Hepatocyte (in vitro differentiated cells): ENCODE results near the gene SNX12. TPM values are rescaled to one million over a fixed set of nuclear protein-coding genes. Genes with fewer than 3 reads are reported as not detected.

Experiments
- DNase-seq: peaks from one replicate; pipeline ENCODE4 v3.0.0-alpha.2; 2016; ENCODE audit warnings: low spot score
- H2AFZ ChIP-seq: fragments of 200-600 bp; sonication (generic); 2 replicates; pipeline ENCODE4 v1.6.0; 2016; ENCODE audit warnings: antibody characterized with exemption, mild to moderate bottlenecking
- H3K27ac ChIP-seq: fragments of 200-600 bp; sonication (generic); 2 replicates; pipeline ENCODE4 v1.5.1; 2016; ENCODE audit warnings: mild to moderate bottlenecking
- H3K27me3 ChIP-seq: fragments of 200-600 bp; sonication (generic); 2 replicates; pipeline ENCODE4 v1.6.1; 2016
- H3K36me3 ChIP-seq: fragments of 200-600 bp; sonication (generic); replicated peaks from 2 replicates; pipeline ENCODE4 v1.5.1; 2016; ENCODE audit warnings: low read depth; ENCODE audit not compliant: insufficient read depth
- H3K4me1 ChIP-seq: fragments of 200-600 bp; sonication (generic); 2 replicates; pipeline ENCODE4 v1.5.1; 2016; ENCODE audit warnings: mild to moderate bottlenecking, moderate library complexity; ENCODE audit not compliant: insufficient read depth
- H3K4me2 ChIP-seq: fragments of 200-600 bp; sonication (generic); 2 replicates; pipeline ENCODE4 v1.6.0; 2016
- H3K4me3 ChIP-seq: fragments of 200-600 bp; sonication (generic); 2 replicates; pipeline ENCODE4 v1.5.1; 2016; ENCODE audit warnings: mild to moderate bottlenecking
- H3K79me2 ChIP-seq: fragments of 200-600 bp; sonication (generic); 2 replicates; pipeline ENCODE4 v1.6.0; 2017; ENCODE audit warnings: mild to moderate bottlenecking
- H3K9me2 ChIP-seq: fragments of 200-600 bp; sonication (generic); replicated peaks from 2 replicates; pipeline ENCODE4 v1.6.0; 2017; ENCODE audit warnings: mild to moderate bottlenecking; ENCODE audit not compliant: insufficient read depth
- H3K9me3 ChIP-seq: fragments of 200-600 bp; sonication (generic); 2 replicates; pipeline ENCODE4 v1.5.1; 2016; ENCODE audit warnings: low read depth, mild to moderate bottlenecking
- H4K20me1 ChIP-seq: fragments of 200-600 bp; sonication (generic); 2 replicates; pipeline ENCODE4 v1.6.0; 2016; ENCODE audit warnings: mild to moderate bottlenecking; ENCODE audit not compliant: insufficient read depth, poor library complexity, severe bottlenecking
- CTCF ChIP-seq: fragments of 200-600 bp; sonication (generic); IDR thresholded peaks from 2 replicates; pipeline ENCODE4 v1.5.1; 2016; ENCODE audit warnings: antibody characterized with exemption, mild to moderate bottlenecking; ENCODE audit not compliant: poor library complexity
- EZH2 ChIP-seq: fragments of 200-600 bp; sonication (generic); IDR thresholded peaks from 2 replicates; pipeline ENCODE4 v1.6.1; 2016; ENCODE audit warnings: antibody characterized with exemption, mild to moderate bottlenecking, borderline replicate concordance
- EZH2phosphoT487 ChIP-seq: fragments of 200-600 bp; sonication (generic); IDR thresholded peaks from one replicate; pipeline ENCODE4 v1.6.1; 2018; ENCODE audit warnings: antibody characterized with exemption, mild to moderate bottlenecking, low read depth, moderate library complexity; ENCODE audit not compliant: unreplicated experiment, severe bottlenecking
- whole genome bisulfite sequencing: methylation state at CpG from one replicate; pipeline ENCODE4 v1.1.6; 2016; ENCODE audit warnings: low lambda C conversion rate; ENCODE audit errors: missing lambda C conversion rate; 5-methylcytosine and 5-hydroxymethylcytosine counted together
- polyA plus RNA-seq: library from polyadenylated mRNA; unstranded; fragments of >200 nt; fragmentation: Nextera tagmentation; extraction: Ambion mirVana; gene quantifications from 2 replicates; pipeline ENCODE4 v1.2.1, GENCODE V29; 2016
- total RNA-seq: library from RNA; depleted of rRNA; stranded (reverse); fragments of >200 nt; gene quantifications from 2 replicates; pipeline ENCODE4 v1.2.3, GENCODE V29; 2014

Gene SNX12
- total and polyA plus RNA-seq, 2 experiments from 2014 or later = 8.3 to 68.8 TPM

DNA sequence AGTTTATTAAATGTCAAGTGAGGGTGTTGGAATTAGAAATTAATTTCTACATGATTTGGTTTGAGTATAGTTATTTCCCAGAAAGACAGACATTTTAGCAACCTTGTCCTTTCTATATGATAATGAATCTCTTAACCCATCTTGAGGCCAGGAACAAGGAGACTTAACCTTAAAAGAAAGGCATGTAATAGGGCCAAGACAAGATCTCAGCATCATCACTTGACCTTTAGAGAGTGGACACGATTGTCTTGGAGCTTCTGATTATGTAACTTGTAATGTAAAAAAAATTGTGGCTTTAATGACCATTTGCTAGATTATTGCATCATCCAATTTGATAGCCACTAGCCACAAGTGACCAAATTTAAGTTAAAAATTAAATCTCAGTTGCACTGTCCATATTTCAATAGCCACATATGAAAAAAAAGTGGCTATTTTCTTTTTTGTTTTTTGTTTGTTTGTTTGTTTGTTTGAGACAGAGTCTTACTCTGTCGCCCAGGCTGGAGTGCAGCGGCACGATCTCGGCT is 14.1 kb upstream of the SNX12 start:
- Histone ChIP-seq H3K27me3 (no peaks in the 10 kb centered on the region), H4K20me1 (no peaks in the 10 kb centered on the region), H3K27ac (no peak overlapping the region), H3K9me2 (no peaks in the 10 kb centered on the region), H3K4me1 (no peaks in the 10 kb centered on the region), H3K4me2 (no peak overlapping the region), H3K4me3 (no peak overlapping the region), H3K9me3 (no peaks in the 10 kb centered on the region), H3K36me3 (no peaks in the 10 kb centered on the region), H2AFZ (no peak overlapping the region), H3K79me2 (no peaks in the 10 kb centered on the region)
- 90% methylated on average over 5 of the region's 5 CpGs for WGBS
- TF ChIP-seq EZH2phosphoT487 (no peak), CTCF (no peak), EZH2 (no peak)
- DNase-seq = no peak

GRCh38 chrX:71081330-71082123 is 13.4 kb upstream of the SNX12 start:
- Histone ChIP-seq H3K79me2 (no peaks in the 10 kb centered on the region), H4K20me1 (no peaks in the 10 kb centered on the region), H3K4me1 (no peaks in the 10 kb centered on the region), H3K4me2 (no peak overlapping the region), H3K9me3 (no peaks in the 10 kb centered on the region), H3K27ac (peak overlapping the region; percentile 8), H3K4me3 (no peak overlapping the region), H3K36me3 (no peaks in the 10 kb centered on the region), H3K27me3 (no peaks in the 10 kb centered on the region), H2AFZ (no peak overlapping the region), H3K9me2 (no peaks in the 10 kb centered on the region)
- TF ChIP-seq EZH2phosphoT487 (no peak), EZH2 (no peak), CTCF (no peak)
- 39% methylated on average over 3 of the region's 3 CpGs for WGBS
- no peak for DNase-seq

DNA sequence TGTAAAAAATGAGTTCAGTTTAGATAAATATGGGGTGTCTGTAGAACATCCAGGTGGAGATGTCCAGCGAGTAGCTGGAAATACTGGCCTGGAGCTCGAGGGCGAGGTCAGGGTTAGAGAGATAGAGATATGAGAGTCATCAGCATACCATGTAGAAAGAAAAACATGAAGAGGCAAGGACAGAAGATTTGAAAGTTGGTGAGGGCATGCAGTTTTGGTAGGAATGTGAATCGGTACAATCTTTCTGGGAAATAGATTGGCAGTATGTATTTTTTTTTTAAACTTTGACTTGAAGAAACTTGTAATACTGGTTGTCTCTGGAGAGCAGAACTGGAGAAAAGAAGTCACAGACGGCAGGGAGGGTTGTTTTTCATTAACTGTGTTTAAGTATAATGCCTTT is 2.4 kb upstream of the SNX12 start:
- Histone ChIP-seq H3K27me3 (no peaks in the 10 kb centered on the region), H3K9me2 (no peaks in the 10 kb centered on the region), H3K4me2 (no peak overlapping the region), H4K20me1 (no peaks in the 10 kb centered on the region), H3K79me2 (peaks cover 15% of the 10 kb centered on the region), H3K4me1 (peaks cover 5% of the 10 kb centered on the region), H3K36me3 (no peaks in the 10 kb centered on the region), H3K27ac (no peak overlapping the region), H3K4me3 (no peak overlapping the region), H3K9me3 (no peaks in the 10 kb centered on the region), H2AFZ (no peak overlapping the region)
- 55% methylated on average over 5 of the region's 5 CpGs for WGBS
- no peak for DNase-seq
- TF ChIP-seq EZH2phosphoT487 (no peak), EZH2 (no peak), CTCF (no peak)
